Adrenal gland (tissue), 12 donors: ENCODE measurements around the gene XIRP1. TPM values are rescaled to one million over a fixed set of nuclear protein-coding genes. Genes with fewer than 3 reads are reported as not detected.
"Not testable (repeated sequence)": the region's sequence is repeated elsewhere in the genome, so short reads cannot be mapped to it uniquely, and the experiment has no call there.

Source experiments
- DNase-seq, 7 donors: peaks; one replicate each; pipeline ENCODE4 v3.0.0-alpha.2; 2019 to 2020
- H3K27ac ChIP-seq, 5 donors: fragments of 200-600 bp; sonication (generic) in 4 of 5; 1 replicate in 3 of 5; 2 replicates in 2 of 5; pipeline versions ENCODE4 v1.5.1 to v1.8.0; 2016 to 2020; ENCODE audit warnings: mild to moderate bottlenecking in 1 of 5
- H3K27me3 ChIP-seq: fragments of 200-600 bp; 2 replicates; pipeline ENCODE4 v1.8.0; 2021
- H3K36me3 ChIP-seq, 2 donors: fragments of 200-600 bp; replicated peaks in 1 of 2; 1 replicate in 1 of 2; 2 replicates in 1 of 2; pipeline versions ENCODE4 v1.5.1 to v1.8.0; 2018 to 2022
- H3K4me1 ChIP-seq, 2 donors: fragments of 200-600 bp; replicated peaks in 1 of 2; 1 replicate in 1 of 2; 2 replicates in 1 of 2; pipeline versions ENCODE4 v1.5.1 to v1.8.0; 2018 to 2021
- H3K4me3 ChIP-seq, 4 donors: fragments of 200-600 bp; sonication (generic) in 3 of 4; one replicate each; pipeline ENCODE4 v1.5.1; 2016 to 2018
- H3K9me3 ChIP-seq, 3 donors: fragments of 200-600 bp; sonication (generic) in 1 of 3; replicated peaks in 1 of 3; 1 replicate in 2 of 3; 2 replicates in 1 of 3; pipeline versions ENCODE4 v1.5.1 to v1.8.0; 2016 to 2021
- CTCF ChIP-seq, 6 experiments: fragments of 450-650 bp in 4 of 6; fragments of 200-600 bp in 2 of 6; sonication (generic) in 1 of 6; IDR thresholded peaks; 1 replicate in 5 of 6; 2 replicates in 1 of 6; pipeline versions ENCODE4 v1.5.1 to v1.8.0; 2016 to 2021; ENCODE audit warnings: antibody characterized with exemption in 6 of 6, mild to moderate bottlenecking in 2 of 6, moderate library complexity in 1 of 6
- POLR2A ChIP-seq, 2 donors: fragments of 450-650 bp; IDR thresholded peaks; one replicate each; pipeline ENCODE4 v1.6.1; 2017; ENCODE audit warnings: antibody characterized with exemption in 2 of 2, mild to moderate bottlenecking in 2 of 2, moderate library complexity in 1 of 2
- WGBS, 4 donors: extraction: QIAGEN DNeasy Blood & Tissue Kit in 2 of 4; methylation state at CpG; one replicate each; pipeline versions ENCODE4 v1.1.5 to v1.1.7; 2013 to 2017; 5-methylcytosine and 5-hydroxymethylcytosine counted together
- intact Hi-C, 2 donors: fragments of 100-400 bp; cut with DNase I; formaldehyde crosslinking; loops; one replicate each; pipeline versions ENCODE4 v1.14.1 to v1.15.0; 2022 to 2023
- polyA plus RNA-seq, 3 donors: library from polyadenylated mRNA; stranded (reverse); fragments of 200-250 nt in 2 of 3; fragments of 350-450 nt in 1 of 3; fragmentation: Illumina TruSeq in 1 of 3; extraction: RNeasy Lipid Tissue Mini Kit (QIAGEN cat#74804) in 1 of 3; gene quantifications; one replicate each; pipeline ENCODE4 v1.2.3, GENCODE V29; 2013 to 2014
- total RNA-seq, 9 donors: library from RNA; depleted of rRNA in 4 of 9; stranded (reverse); fragments of >200 nt in 4 of 9; fragments of 120-200 nt in 1 of 9; fragmentation: NEBNext Ultra II Directional in 1 of 9; extraction: Animal tissue kit (Norgen Biotek cat#: 25700) in 1 of 9; gene quantifications; one replicate each; pipeline versions ENCODE4 v1.1.0 to v1.2.4, GENCODE V29; 2013 to 2023
- donor health status: healthy with polysubstance abuse.
- donor health status: Bipolar disorder and iron deficiency.
- donor health status: DM: yes; HTN: yes; CAD: no.
- donor health status: DM: no; HTN: no; CAD: no.
- donor health status: DM: no; HTN: no; CAD: no.
- donor health status: DM: yes; HTN: yes; CAD: no.

The XIRP1 gene
- total and polyA plus RNA-seq, 12 donors: under 0.01 to 0.48 (median 0.21) TPM; not detected in 6

GRCh38 chr3:39232859-39233258, 40.5 kb upstream of the XIRP1 start:
- no peak overlapping the region for H3K4me3 ChIP-seq
- H3K9me3 ChIP-seq: no peaks in the 10 kb centered on the region
- intact Hi-C loops: no loop called here
- no peak overlapping the region for H3K27ac ChIP-seq
- WGBS, 4 donors: 30 to 46% (median 41%) methylated on average over 3 of the region's 3 CpGs
- no peaks in the 10 kb centered on the region for H3K4me1 ChIP-seq
- TF ChIP-seq CTCF (IDR thresholded peaks at IDR 0.05): no peak
- no peak for TF ChIP-seq POLR2A (IDR thresholded peaks at IDR 0.05)
- H3K27me3 ChIP-seq: peaks cover 16% of the 10 kb centered on the region
- DNase-seq: no peak
- H3K36me3 ChIP-seq: no peaks in the 10 kb centered on the region

GRCh38 chr3:39230453-39230852, 38.1 kb upstream of the XIRP1 start:
- Histone ChIP-seq H3K27ac (no peak overlapping the region), H3K9me3 (no peaks in the 10 kb centered on the region), H3K36me3 (no peaks in the 10 kb centered on the region), H3K27me3 (peaks cover 11% of the 10 kb centered on the region), H3K4me3 (no peak overlapping the region), H3K4me1 (no peaks in the 10 kb centered on the region)
- intact Hi-C loops: no loop called here
- TF ChIP-seq POLR2A (IDR thresholded peaks at IDR 0.05): no peak
- TF ChIP-seq CTCF (IDR thresholded peaks at IDR 0.05): no peak
- no peak for DNase-seq
- WGBS, 4 donors: 76 to 90% (median 83%) methylated on average over 1 of the region's 1 CpG

GRCh38 chr3:39228496-39228895, 36.1 kb upstream of the XIRP1 start:
- H3K36me3 ChIP-seq: no peaks in the 10 kb centered on the region
- H3K9me3 ChIP-seq: no peaks in the 10 kb centered on the region
- no peak overlapping the region for H3K4me3 ChIP-seq
- TF ChIP-seq CTCF (IDR thresholded peaks at IDR 0.05) (no peak), POLR2A (IDR thresholded peaks at IDR 0.05) (no peak)
- H3K27me3 ChIP-seq: no peaks in the 10 kb centered on the region
- no peak for DNase-seq
- intact Hi-C loops: no loop called here
- WGBS, 4 donors: 79 to 88% (median 84%) methylated on average over 3 to 4 of the region's 4 CpGs
- no peaks in the 10 kb centered on the region for H3K4me1 ChIP-seq
- no peak overlapping the region for H3K27ac ChIP-seq

GRCh38 chr3:39227596-39227995, 35.2 kb upstream of the XIRP1 start:
- DNase-seq, H3K4me1 ChIP-seq, H3K27me3 ChIP-seq, H3K4me3 ChIP-seq, H3K27ac ChIP-seq, intact Hi-C loops, H3K36me3 ChIP-seq, H3K9me3 ChIP-seq: not testable (repeated sequence)
- WGBS, 4 donors: 93 to 98% (median 96%) methylated on average over 17 to 29 of the region's 32 CpGs; no CpG with 5 or more reads in 1 of the 4 donors

- 49 to 63% (median 55%) methylated on average over 3 of the region's 3 CpGs for WGBS, 4 donors
These were observed 33.8 kb upstream of the XIRP1 start for GRCh38 chr3:39226106-39226741.

More at GRCh38 chr3:39226106-39226741, 33.8 kb upstream of the XIRP1 start:
- no peak for DNase-seq
- Histone ChIP-seq H3K27ac (no peak overlapping the region), H3K27me3 (no peaks in the 10 kb centered on the region), H3K36me3 (no peaks in the 10 kb centered on the region), H3K4me1 (no peaks in the 10 kb centered on the region), H3K9me3 (no peaks in the 10 kb centered on the region), H3K4me3 (no peak overlapping the region)
- intact Hi-C loops: no loop called here
- TF ChIP-seq CTCF (IDR thresholded peaks at IDR 0.05) (no peak), POLR2A (IDR thresholded peaks at IDR 0.05) (no peak)
